ENCODE results near the gene ZNF280B.
"Not testable (repeated sequence)": the region's sequence is repeated elsewhere in the genome, so short reads cannot be mapped to it uniquely, and the experiment has no call there.

Gene ZNF280B

GRCh38 chr22:22519591-22519990 is 11.0 kb upstream of the ZNF280B start:
- FAIRE-seq (no peak), DNase-seq (ENCODE audit: insufficient read length, low spot score) (no peak)
- no peak for TF ChIP-seq CTCF (IDR thresholded peaks at IDR 0.05; ENCODE audit: insufficient read depth, missing control alignments)

GRCh38 chr22:22516992-22517391 is 8.4 kb upstream of the ZNF280B start:
- DNase-seq (ENCODE audit: insufficient read length, low spot score) (no peak), FAIRE-seq (no peak)
- no peak for TF ChIP-seq CTCF (IDR thresholded peaks at IDR 0.05; ENCODE audit: insufficient read depth, missing control alignments)

DNA sequence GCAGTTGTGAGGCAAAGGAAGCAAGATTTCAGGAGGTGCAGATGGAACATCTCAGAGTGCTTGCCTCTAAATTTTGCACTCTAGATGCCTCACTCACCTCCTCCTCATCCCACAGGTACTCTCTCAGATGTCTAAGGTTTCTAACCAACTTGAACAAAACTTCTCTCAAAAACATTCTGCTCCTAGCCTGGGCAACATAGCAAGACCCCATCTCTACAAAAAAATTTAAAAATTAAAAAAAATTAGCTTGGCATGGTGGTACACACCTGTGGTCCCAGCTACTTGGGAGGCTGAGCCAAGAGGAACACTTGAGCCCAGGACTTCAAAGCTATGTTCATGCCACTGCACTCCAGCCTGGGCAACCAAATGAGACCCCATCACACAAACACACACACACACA is 7.3 kb upstream of the ZNF280B start:
- DNase-seq (ENCODE audit: insufficient read length, low spot score): no peak
- FAIRE-seq: no peak
- no peak for TF ChIP-seq CTCF (IDR thresholded peaks at IDR 0.05; ENCODE audit: insufficient read depth, missing control alignments)

- not testable (repeated sequence) for FAIRE-seq; DNase-seq (ENCODE audit: insufficient read length, low spot score)
Measured at GRCh38 chr22:22514431-22514830, 5.9 kb upstream of the ZNF280B start.

- DNase-seq (ENCODE audit: insufficient read length, low spot score): no peak
- FAIRE-seq: no peak
- no peak for TF ChIP-seq CTCF (IDR thresholded peaks at IDR 0.05; ENCODE audit: insufficient read depth, missing control alignments)
Measured at GRCh38 chr22:22513619-22514018, 5.1 kb upstream of the ZNF280B start.

GRCh38 chr22:22512951-22513350 is 4.4 kb upstream of the ZNF280B start:
- DNase-seq (ENCODE audit: insufficient read length, low spot score) (no peak), FAIRE-seq (no peak)
- no peak for TF ChIP-seq CTCF (IDR thresholded peaks at IDR 0.05; ENCODE audit: insufficient read depth, missing control alignments)

DNA sequence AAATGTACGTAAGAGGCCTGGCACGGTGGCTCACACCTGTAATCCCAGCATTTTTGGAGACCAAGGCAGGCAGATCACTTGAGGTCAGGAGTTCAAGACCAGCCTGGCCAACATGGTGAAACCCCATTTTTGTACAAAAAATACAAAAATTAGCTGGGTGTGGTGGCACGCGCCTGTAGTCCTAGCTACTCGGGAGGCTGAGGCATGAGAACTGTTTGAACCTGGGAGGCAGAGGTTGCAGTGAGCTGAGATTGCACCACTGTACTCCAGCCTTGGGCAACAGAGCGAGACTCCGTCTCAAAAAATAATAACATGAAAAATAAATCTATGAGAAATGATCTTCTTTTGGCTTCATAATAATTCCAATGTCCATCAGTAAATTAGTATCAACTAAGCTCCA is 2.3 kb upstream of the ZNF280B start:
- FAIRE-seq; DNase-seq (ENCODE audit: insufficient read length, low spot score): not testable (repeated sequence)

DNA sequence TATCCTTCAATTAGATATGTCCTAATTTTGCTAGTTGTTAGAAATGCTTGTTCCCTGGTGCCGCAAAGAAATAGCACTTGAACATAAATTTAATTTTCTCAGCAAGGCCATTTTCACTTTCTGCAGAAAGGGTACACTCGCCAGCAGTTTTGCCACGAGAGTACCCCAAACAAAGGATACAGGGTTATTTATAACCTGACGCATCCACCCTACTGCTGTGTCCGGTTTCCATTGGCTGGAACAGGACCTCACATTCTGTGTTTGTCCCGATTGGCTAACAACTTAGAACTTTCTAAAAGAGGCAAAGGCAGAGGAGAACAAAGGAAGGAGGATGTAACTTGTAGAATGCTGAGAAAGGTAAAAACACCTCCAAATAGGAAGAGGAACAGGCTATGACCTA is 1.4 kb upstream of the ZNF280B start:
- not testable (repeated sequence) for FAIRE-seq; DNase-seq (ENCODE audit: insufficient read length, low spot score)

GRCh38 chr22:22507743-22508273 is 734 bp downstream of the ZNF280B start:
- no peak for FAIRE-seq
- TF ChIP-seq CTCF (IDR thresholded peaks at IDR 0.05; ENCODE audit: insufficient read depth, missing control alignments): no peak
- DNase-seq (ENCODE audit: insufficient read length, low spot score): no peak

Data from D721Med (cell line).